IPS-20b (cell line): ENCODE data around the gene TSC22D1.
"Not testable (repeated sequence)": the region's sequence is repeated elsewhere in the genome, so short reads cannot be mapped to it uniquely, and the experiment has no call there.

Source experiments
- H3K27ac ChIP-seq: one replicate; pipeline ENCODE4 v1.5.1; 2013; ENCODE audit warnings: low read length
- H3K27me3 ChIP-seq: 2 replicates; pipeline ENCODE4 v1.6.1; 2013; ENCODE audit warnings: mild to moderate bottlenecking, low read length, inconsistent platforms; ENCODE audit not compliant: insufficient read depth
- H3K36me3 ChIP-seq: 2 replicates; pipeline ENCODE4 v1.6.1; 2013; ENCODE audit warnings: low read depth, mild to moderate bottlenecking, inconsistent platforms, low read length, moderate library complexity; ENCODE audit not compliant: insufficient read depth
- H3K4me1 ChIP-seq: 2 replicates; pipeline ENCODE4 v1.6.1; 2013; ENCODE audit warnings: mild to moderate bottlenecking, control low read depth, inconsistent platforms, low read length, moderate library complexity; ENCODE audit not compliant: insufficient read depth
- H3K4me3 ChIP-seq: 2 replicates; pipeline ENCODE4 v1.5.1; 2013; ENCODE audit warnings: mild to moderate bottlenecking, low read length, inconsistent platforms
- H3K9ac ChIP-seq: 2 replicates; pipeline ENCODE4 v1.6.1; 2013; ENCODE audit warnings: low read depth, mild to moderate bottlenecking, inconsistent platforms, low read length, moderate library complexity
- H3K9me3 ChIP-seq: 2 replicates; pipeline ENCODE4 v1.6.1; 2013; ENCODE audit warnings: mild to moderate bottlenecking, low read depth, low read length, inconsistent platforms; ENCODE audit not compliant: insufficient read depth

The TSC22D1 gene

GRCh38 chr13:44537248-44537647 is 38.9 kb downstream of the TSC22D1 start:
- no peaks in the 10 kb centered on the region for H3K9me3 ChIP-seq
- peaks cover 3% of the 10 kb centered on the region; the same call in 1 of the 2 replicates for H3K4me1 ChIP-seq
- H3K9ac ChIP-seq, result no peak overlapping the region
- peaks cover 41% of the 10 kb centered on the region for H3K36me3 ChIP-seq
- no peaks in the 10 kb centered on the region for H3K27me3 ChIP-seq
- no peak overlapping the region for H3K4me3 ChIP-seq
- no peak overlapping the region for H3K27ac ChIP-seq

GRCh38 chr13:44523146-44524015 is 52.7 kb downstream of the TSC22D1 start:
- Histone ChIP-seq H3K4me1 (peaks cover 9% of the 10 kb centered on the region), H3K9ac (no peak overlapping the region), H3K4me3 (no peak overlapping the region), H3K9me3 (no peaks in the 10 kb centered on the region), H3K27ac (no peak overlapping the region), H3K36me3 (no peaks in the 10 kb centered on the region), H3K27me3 (no peaks in the 10 kb centered on the region)

GRCh38 chr13:44519642-44520041 is 56.5 kb downstream of the TSC22D1 start:
- peaks cover 3% of the 10 kb centered on the region; the same call in 1 of the 2 replicates for H3K36me3 ChIP-seq
- H3K27ac ChIP-seq, result no peak overlapping the region
- peaks cover 17% of the 10 kb centered on the region for H3K4me1 ChIP-seq
- no peaks in the 10 kb centered on the region for H3K9me3 ChIP-seq
- H3K27me3 ChIP-seq, result no peaks in the 10 kb centered on the region
- H3K4me3 ChIP-seq, result no peak overlapping the region
- H3K9ac ChIP-seq, result no peak overlapping the region

- no peak overlapping the region for H3K4me3 ChIP-seq
- H3K27ac ChIP-seq, result no peak overlapping the region
- peaks cover 12% of the 10 kb centered on the region for H3K36me3 ChIP-seq
- H3K9me3 ChIP-seq, result no peaks in the 10 kb centered on the region
- no peaks in the 10 kb centered on the region for H3K27me3 ChIP-seq
- H3K9ac ChIP-seq, result no peak overlapping the region
- peaks cover 8% of the 10 kb centered on the region for H3K4me1 ChIP-seq
Observed at GRCh38 chr13:44516771-44517170, 59.4 kb downstream of the TSC22D1 start.

GRCh38 chr13:44514278-44514677 is 61.9 kb downstream of the TSC22D1 start:
- H3K27me3 ChIP-seq, result no peaks in the 10 kb centered on the region
- H3K9me3 ChIP-seq, result no peaks in the 10 kb centered on the region
- no peak overlapping the region for H3K27ac ChIP-seq
- H3K4me3 ChIP-seq, result no peak overlapping the region
- H3K4me1 ChIP-seq, result peaks cover 8% of the 10 kb centered on the region
- H3K9ac ChIP-seq, result no peak overlapping the region
- H3K36me3 ChIP-seq, result peaks cover 19% of the 10 kb centered on the region

GRCh38 chr13:44509853-44510252 is 66.3 kb downstream of the TSC22D1 start:
- H3K9me3 ChIP-seq, H3K4me3 ChIP-seq, H3K9ac ChIP-seq, H3K27ac ChIP-seq, H3K27me3 ChIP-seq: not testable (repeated sequence)
- Histone ChIP-seq H3K36me3 (peaks cover 18% of the 10 kb centered on the region), H3K4me1 (peaks cover 19% of the 10 kb centered on the region; the same call in 1 of the 2 replicates)

- no peaks in the 10 kb centered on the region for H3K9me3 ChIP-seq
- peaks cover 19% of the 10 kb centered on the region; the same call in 1 of the 2 replicates for H3K4me1 ChIP-seq
- H3K27ac ChIP-seq, result no peak overlapping the region
- H3K9ac ChIP-seq, result no peak overlapping the region
- peaks cover 15% of the 10 kb centered on the region for H3K36me3 ChIP-seq
- H3K27me3 ChIP-seq, result no peaks in the 10 kb centered on the region
- no peak overlapping the region for H3K4me3 ChIP-seq
Observed at GRCh38 chr13:44508562-44509077, 67.5 kb downstream of the TSC22D1 start.

- Histone ChIP-seq H3K27me3 (no peaks in the 10 kb centered on the region), H3K9ac (peak overlapping the region; percentile 58; the same call in 1 of the 2 replicates), H3K27ac (no peak overlapping the region), H3K4me1 (peaks cover 19% of the 10 kb centered on the region; the same call in 1 of the 2 replicates), H3K36me3 (peaks cover 11% of the 10 kb centered on the region), H3K9me3 (no peaks in the 10 kb centered on the region), H3K4me3 (no peak overlapping the region; the same call in 1 of the 2 replicates)
Observed at GRCh38 chr13:44507639-44508038, 68.5 kb downstream of the TSC22D1 start.

- Histone ChIP-seq H3K27me3 (no peaks in the 10 kb centered on the region), H3K36me3 (peaks cover 11% of the 10 kb centered on the region)
Observed at GRCh38 chr13:44506719-44507118, 69.4 kb downstream of the TSC22D1 start.

GRCh38 chr13:44506251-44506650 is 69.9 kb downstream of the TSC22D1 start:
- H3K36me3 ChIP-seq, result peaks cover 9% of the 10 kb centered on the region
- H3K4me1 ChIP-seq, result peaks cover 19% of the 10 kb centered on the region; the same call in 1 of the 2 replicates
- H3K27ac ChIP-seq, result no peak overlapping the region
- no peaks in the 10 kb centered on the region for H3K27me3 ChIP-seq
- H3K9ac ChIP-seq, result no peak overlapping the region
- no peaks in the 10 kb centered on the region for H3K9me3 ChIP-seq
- H3K4me3 ChIP-seq, result no peak overlapping the region

More at GRCh38 chr13:44506719-44507118, 69.4 kb downstream of the TSC22D1 start:
- Histone ChIP-seq H3K9me3 (no peaks in the 10 kb centered on the region), H3K9ac (no peak overlapping the region), H3K27ac (no peak overlapping the region), H3K4me1 (peaks cover 19% of the 10 kb centered on the region; the same call in 1 of the 2 replicates), H3K4me3 (no peak overlapping the region)

GRCh38 chr13:44504116-44504515 is 72.0 kb downstream of the TSC22D1 start:
- Histone ChIP-seq H3K9ac (no peak overlapping the region), H3K27ac (no peak overlapping the region), H3K27me3 (no peaks in the 10 kb centered on the region), H3K36me3 (0 out of 2 replicates have a peak, but pooled peaks cover 3% of the 10 kb centered on the region), H3K9me3 (no peaks in the 10 kb centered on the region), H3K4me3 (no peak overlapping the region), H3K4me1 (peaks cover 19% of the 10 kb centered on the region; the same call in 1 of the 2 replicates)

- Histone ChIP-seq H3K4me3 (no peak overlapping the region), H3K9ac (no peak overlapping the region), H3K4me1 (no peaks in the 10 kb centered on the region; the same call in 1 of the 2 replicates), H3K27me3 (no peaks in the 10 kb centered on the region), H3K9me3 (no peaks in the 10 kb centered on the region), H3K27ac (no peak overlapping the region), H3K36me3 (no peaks in the 10 kb centered on the region)
Observed at GRCh38 chr13:44498969-44499368, 77.2 kb downstream of the TSC22D1 start.
